Suprapubic skin (tissue), 4 donors: ENCODE measurements around the gene RBMS1. TPM values are rescaled to one million over a fixed set of nuclear protein-coding genes. Genes with fewer than 3 reads are reported as not detected.

ENCODE experiments used
- DNase-seq, 2 donors: peaks; one replicate each; pipeline ENCODE4 v3.0.0-alpha.2; 2019; ENCODE audit warnings: low spot score in 2 of 2
- H3K27ac ChIP-seq: fragments of 200-600 bp; sonication (generic); one replicate; pipeline ENCODE4 v1.5.1; 2019
- H3K27me3 ChIP-seq: fragments of 200-600 bp; sonication (generic); one replicate; pipeline ENCODE4 v1.5.1; 2019
- H3K36me3 ChIP-seq: fragments of 200-600 bp; sonication (generic); one replicate; pipeline ENCODE4 v1.5.1; 2019
- H3K4me1 ChIP-seq: fragments of 200-600 bp; sonication (generic); one replicate; pipeline ENCODE4 v1.5.1; 2019
- H3K4me3 ChIP-seq: fragments of 200-600 bp; sonication (generic); one replicate; pipeline ENCODE4 v1.5.1; 2019; ENCODE audit warnings: mild to moderate bottlenecking
- H3K9me3 ChIP-seq: fragments of 200-600 bp; sonication (generic); one replicate; pipeline ENCODE4 v1.5.1; 2019
- CTCF ChIP-seq, 2 donors: fragments of 200-600 bp in 1 of 2; fragments of 450-650 bp in 1 of 2; sonication (generic) in 1 of 2; IDR thresholded peaks; one replicate each; pipeline ENCODE4 v1.5.1; 2016 to 2019; ENCODE audit warnings: antibody characterized with exemption in 2 of 2, mild to moderate bottlenecking in 1 of 2, moderate library complexity in 1 of 2
- EP300 ChIP-seq: sonication (generic); formaldehyde crosslinking; IDR thresholded peaks from one replicate; pipeline ENCODE4 v1.6.1; 2017; ENCODE audit warnings: antibody characterized with exemption
- POLR2A ChIP-seq, 2 donors: fragments of 450-650 bp; IDR thresholded peaks; one replicate each; pipeline ENCODE4 v1.6.1; 2017; ENCODE audit warnings: antibody characterized with exemption in 2 of 2, mild to moderate bottlenecking in 2 of 2, moderate library complexity in 2 of 2
- POLR2AphosphoS5 ChIP-seq, 3 donors: sonication (generic); formaldehyde crosslinking; IDR thresholded peaks; one replicate each; pipeline ENCODE4 v1.6.1; 2017; ENCODE audit warnings: antibody characterized with exemption in 3 of 3
- WGBS: methylation state at CpG from one replicate; pipeline ENCODE4 v1.1.5; 2018; 5-methylcytosine and 5-hydroxymethylcytosine counted together
- total RNA-seq, 4 donors: library from RNA; depleted of rRNA; stranded (reverse); fragments of >200 nt; gene quantifications; one replicate each; pipeline ENCODE4 v1.1.0, GENCODE V29; 2016

The RBMS1 gene
- total RNA-seq, 4 donors from 2014 or later = 55.7 to 92.2 (median 62.2) TPM

DNA sequence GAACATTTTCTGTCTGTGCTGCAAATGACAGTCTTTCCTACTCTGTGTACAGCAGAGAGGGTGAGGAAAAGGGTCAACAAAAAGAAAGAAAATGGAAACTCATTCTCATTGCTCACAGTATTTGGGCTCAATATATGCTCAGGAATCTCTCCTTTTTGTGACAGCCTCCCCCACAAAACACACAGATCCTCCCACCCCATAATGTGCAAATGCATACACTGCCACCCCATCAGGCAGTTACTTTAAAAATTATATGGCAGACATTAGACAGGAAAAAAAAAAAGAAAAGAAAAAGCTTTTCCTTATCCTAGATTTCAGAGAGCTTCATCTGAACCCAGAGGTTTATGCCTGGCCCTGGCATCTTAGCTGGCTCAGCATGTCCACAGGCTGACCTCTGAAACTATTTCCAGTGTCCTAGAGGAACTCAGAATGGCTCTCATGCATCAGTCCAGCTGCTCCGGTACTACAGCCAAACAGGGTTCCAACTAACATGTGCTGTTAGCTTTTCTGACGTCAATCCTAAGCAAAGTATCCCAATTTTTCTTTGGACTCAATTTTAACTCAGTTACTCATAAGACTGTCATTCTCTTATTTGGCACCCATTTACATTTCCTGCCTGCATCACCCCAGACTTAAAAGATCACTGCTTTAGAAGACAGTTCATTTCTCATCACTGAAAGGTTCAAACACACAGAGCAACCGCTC lies 105.9 kb downstream of the RBMS1 start:
- 42% methylated on average over 3 of the region's 3 CpGs for WGBS
- no peaks in the 10 kb centered on the region for H3K36me3 ChIP-seq
- H3K27me3 ChIP-seq = no peaks in the 10 kb centered on the region
- TF ChIP-seq POLR2AphosphoS5 (IDR thresholded peaks at IDR 0.05) = peak in 2 of 3 donors; percentile 62 to 64
- no peak for TF ChIP-seq EP300
- no peak for TF ChIP-seq POLR2A (IDR thresholded peaks at IDR 0.05)
- TF ChIP-seq CTCF (IDR thresholded peaks at IDR 0.05) = no peak
- H3K4me1 ChIP-seq = peaks cover 55% of the 10 kb centered on the region
- peak; percentile 81 for DNase-seq
- H3K4me3 ChIP-seq = peak overlapping the region; percentile 15
- no peaks in the 10 kb centered on the region for H3K9me3 ChIP-seq
- H3K27ac ChIP-seq = peak overlapping the region; percentile 83

GRCh38 chr2:160384791-160385190 lies 108.8 kb downstream of the RBMS1 start:
- Histone ChIP-seq H3K36me3 (no peaks in the 10 kb centered on the region), H3K27me3 (no peaks in the 10 kb centered on the region), H3K4me3 (no peak overlapping the region), H3K4me1 (peaks cover 62% of the 10 kb centered on the region), H3K27ac (no peak overlapping the region), H3K9me3 (no peaks in the 10 kb centered on the region)
- TF ChIP-seq CTCF (IDR thresholded peaks at IDR 0.05) (no peak), POLR2A (IDR thresholded peaks at IDR 0.05) (no peak), POLR2AphosphoS5 (IDR thresholded peaks at IDR 0.05) (no peak), EP300 (no peak)
- 64% methylated on average over 1 of the region's 1 CpG for WGBS
- DNase-seq = no peak

DNA sequence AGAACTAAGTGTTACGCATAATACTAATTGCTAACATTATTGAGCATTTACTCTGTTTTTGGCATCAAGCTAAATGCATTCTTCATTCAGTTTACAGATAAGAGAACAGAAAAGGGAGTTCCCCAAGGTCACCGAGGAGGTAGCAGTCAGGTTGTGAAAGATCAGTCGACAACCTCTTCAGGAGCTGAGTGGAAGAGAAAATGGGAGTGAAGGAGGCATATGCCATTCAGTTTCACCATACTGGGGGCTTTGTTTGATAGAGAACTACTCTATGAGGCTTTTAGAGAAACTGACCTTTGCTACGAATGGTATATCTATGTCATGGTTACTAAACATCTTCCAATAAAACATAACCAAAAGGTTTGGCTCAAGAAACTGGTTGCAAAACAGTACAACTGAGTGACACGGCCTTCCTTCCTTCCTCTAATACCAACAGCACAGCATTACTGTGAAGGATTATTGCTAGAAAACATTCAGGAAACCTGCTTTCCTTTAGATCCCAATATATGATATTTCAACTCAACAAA lies 112.1 kb downstream of the RBMS1 start:
- no peak for DNase-seq
- Histone ChIP-seq H3K36me3 (no peaks in the 10 kb centered on the region), H3K4me3 (no peak overlapping the region), H3K4me1 (peaks cover 64% of the 10 kb centered on the region), H3K9me3 (no peaks in the 10 kb centered on the region), H3K27me3 (no peaks in the 10 kb centered on the region), H3K27ac (peak overlapping the region; percentile 31)
- WGBS = 30% methylated on average over 5 of the region's 5 CpGs
- TF ChIP-seq CTCF (IDR thresholded peaks at IDR 0.05) (no peak), POLR2A (IDR thresholded peaks at IDR 0.05) (no peak), POLR2AphosphoS5 (IDR thresholded peaks at IDR 0.05) (no peak), EP300 (no peak)

DNA sequence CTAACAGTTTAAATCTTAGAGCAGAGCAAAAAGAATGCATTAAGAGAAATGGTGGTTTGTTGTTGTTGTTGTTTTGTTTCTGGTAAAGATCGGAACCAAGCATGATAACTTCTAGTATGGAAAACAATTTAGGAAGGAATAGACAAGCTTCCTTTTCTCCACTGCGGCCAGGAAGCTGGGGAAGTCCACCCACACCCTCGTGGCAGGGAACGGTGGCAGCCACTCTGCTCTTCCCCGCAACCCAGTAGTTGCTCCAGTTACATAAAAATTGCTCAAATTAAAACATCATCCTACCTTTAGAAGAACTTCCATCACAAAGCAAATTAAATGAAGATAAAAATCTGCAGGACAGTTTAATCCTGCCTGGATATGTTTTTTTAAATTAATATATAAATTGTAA lies 113.0 kb downstream of the RBMS1 start:
- no peak overlapping the region for H3K4me3 ChIP-seq
- H3K27me3 ChIP-seq = no peaks in the 10 kb centered on the region
- H3K9me3 ChIP-seq = no peaks in the 10 kb centered on the region
- peaks cover 71% of the 10 kb centered on the region for H3K4me1 ChIP-seq
- 46% methylated on average over 5 of the region's 5 CpGs for WGBS
- no peaks in the 10 kb centered on the region for H3K36me3 ChIP-seq
- H3K27ac ChIP-seq = peak overlapping the region; percentile 49
- no peak for TF ChIP-seq EP300
- TF ChIP-seq POLR2A (IDR thresholded peaks at IDR 0.05) = no peak
- TF ChIP-seq CTCF (IDR thresholded peaks at IDR 0.05) = no peak
- no peak for TF ChIP-seq POLR2AphosphoS5 (IDR thresholded peaks at IDR 0.05)
- DNase-seq = no peak

GRCh38 chr2:160380000-160380570 lies 113.5 kb downstream of the RBMS1 start:
- TF ChIP-seq POLR2AphosphoS5 (IDR thresholded peaks at IDR 0.05) = no peak
- no peak for TF ChIP-seq POLR2A (IDR thresholded peaks at IDR 0.05)
- TF ChIP-seq CTCF (IDR thresholded peaks at IDR 0.05) = no peak
- TF ChIP-seq EP300 = no peak
- DNase-seq = no peak
- H3K27me3 ChIP-seq = no peaks in the 10 kb centered on the region
- peaks cover 73% of the 10 kb centered on the region for H3K4me1 ChIP-seq
- H3K9me3 ChIP-seq = no peaks in the 10 kb centered on the region
- WGBS = 70% methylated on average over 7 of the region's 7 CpGs
- H3K27ac ChIP-seq = peak overlapping the region; percentile 49
- no peak overlapping the region for H3K4me3 ChIP-seq
- no peaks in the 10 kb centered on the region for H3K36me3 ChIP-seq
